NCI-H526 (cell line): ENCODE results near the gene COL6A3.
"Not testable (repeated sequence)": the region's sequence is repeated elsewhere in the genome, so short reads cannot be mapped to it uniquely, and the experiment has no call there.

Experiments used
- DNase-seq, 2 experiments: peaks; one replicate each; lab custom pipeline; 2025; lab: John Stamatoyannopoulos, UW

COL6A3 gene

DNA sequence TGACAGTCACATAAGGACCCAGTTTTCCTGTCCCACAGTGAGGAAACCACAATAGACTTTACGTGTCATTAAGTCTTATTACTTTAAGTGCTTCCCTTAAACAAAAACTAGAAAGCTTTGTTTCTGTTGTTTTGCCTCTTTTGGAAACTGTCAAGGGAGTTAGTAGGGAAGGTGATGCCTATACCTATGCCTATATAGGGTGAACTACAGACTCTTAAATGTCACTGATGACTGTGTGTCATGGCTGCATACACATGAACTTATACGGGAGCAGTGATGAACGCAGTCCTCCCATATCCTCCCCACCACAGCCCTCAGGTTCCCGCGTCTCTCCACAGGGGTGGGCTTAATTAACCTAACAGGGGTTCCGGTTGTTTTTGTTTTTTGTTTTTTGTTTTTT lies 97.6 kb downstream of the COL6A3 start:
- no peak for DNase-seq

GRCh38 chr2:237315829-237316225 lies 98.1 kb downstream of the COL6A3 start:
- no peak for DNase-seq

DNA sequence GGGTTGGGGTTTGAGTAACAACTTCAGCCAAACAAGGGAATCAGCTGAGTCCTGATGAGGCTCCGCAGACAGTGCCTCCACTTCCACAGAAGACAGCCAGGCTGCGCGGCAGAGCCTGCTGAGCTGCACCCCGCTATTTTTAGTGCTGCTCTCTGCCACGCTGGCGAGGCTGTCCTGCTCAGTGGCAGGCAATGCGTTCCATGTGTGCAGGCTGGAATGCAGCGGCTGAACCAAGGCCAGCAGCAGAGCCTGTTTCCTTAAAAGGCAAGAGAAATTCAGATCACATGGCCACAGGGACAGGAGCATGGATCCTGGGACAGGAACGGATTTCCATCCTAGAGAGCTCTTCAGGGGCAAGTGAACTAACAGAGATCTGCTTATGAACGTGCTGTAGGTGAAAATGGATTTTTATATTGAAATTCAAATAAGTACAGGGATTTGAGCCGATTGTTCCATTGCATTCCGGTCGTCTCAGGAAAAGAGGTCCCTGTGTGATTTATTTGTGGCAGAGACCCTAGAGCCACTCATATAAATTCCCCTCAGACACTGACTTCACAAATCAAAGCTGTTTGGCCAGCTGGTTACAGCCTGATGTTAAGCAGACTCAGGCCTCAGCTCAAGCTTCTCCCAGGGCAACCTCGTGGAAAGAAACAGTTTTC lies 98.7 kb downstream of the COL6A3 start:
- peak in 1 of 2 experiments; percentile 29 for DNase-seq

DNA sequence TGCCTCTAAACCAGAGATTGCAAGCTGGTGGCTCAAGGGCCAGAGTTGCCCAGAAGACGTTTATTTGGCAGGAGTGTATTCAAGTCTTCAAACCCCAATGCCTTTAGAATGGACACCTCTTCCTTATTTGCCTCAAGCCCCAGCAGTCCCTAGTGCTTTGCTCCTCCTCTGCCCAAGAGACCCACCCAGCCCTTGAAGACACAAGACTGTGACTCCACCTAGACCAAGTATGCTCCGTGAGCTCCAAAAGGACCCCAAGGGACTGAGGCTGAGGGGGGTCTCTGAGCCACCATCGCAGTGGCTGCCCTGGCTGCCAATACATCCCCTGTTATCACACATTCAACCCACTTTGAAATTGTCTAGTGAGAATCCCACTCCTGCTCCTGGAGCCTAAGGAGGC lies 99.3 kb downstream of the COL6A3 start:
- DNase-seq = no peak

- DNase-seq = no peak
Observed at GRCh38 chr2:237314198-237314597, 99.8 kb downstream of the COL6A3 start.

- DNase-seq = no peak
Observed at GRCh38 chr2:237312021-237312755, 101.8 kb downstream of the COL6A3 start.

DNA sequence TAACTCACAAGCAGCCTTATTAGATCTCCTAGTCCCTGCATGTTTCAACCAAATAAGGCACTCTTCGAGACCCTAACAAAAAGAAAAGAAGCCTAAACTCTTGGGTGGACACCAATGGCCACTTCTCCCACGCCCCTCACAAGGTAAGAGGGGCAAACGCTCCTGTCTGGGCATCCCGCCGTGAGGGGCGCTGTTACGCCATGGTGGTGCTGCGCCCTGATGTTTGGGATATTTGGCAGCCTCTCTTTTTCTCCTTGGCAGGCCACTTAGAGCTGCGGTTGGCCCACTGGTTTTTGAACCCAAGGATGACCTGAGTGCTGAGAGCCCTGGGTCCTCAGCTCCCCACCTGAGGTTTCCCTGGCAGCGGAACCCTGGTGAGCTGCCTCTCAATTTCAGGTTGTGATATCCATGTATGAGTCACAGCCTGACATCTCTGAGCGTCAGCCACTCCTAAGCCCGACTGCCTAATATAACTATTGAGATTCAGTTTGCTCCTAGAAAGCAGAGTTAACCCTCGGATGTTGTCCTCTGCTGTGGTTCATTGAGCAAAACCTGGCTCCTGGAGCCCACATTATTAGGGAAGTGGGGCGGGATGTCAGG lies 103.3 kb downstream of the COL6A3 start:
- no peak for DNase-seq

DNA sequence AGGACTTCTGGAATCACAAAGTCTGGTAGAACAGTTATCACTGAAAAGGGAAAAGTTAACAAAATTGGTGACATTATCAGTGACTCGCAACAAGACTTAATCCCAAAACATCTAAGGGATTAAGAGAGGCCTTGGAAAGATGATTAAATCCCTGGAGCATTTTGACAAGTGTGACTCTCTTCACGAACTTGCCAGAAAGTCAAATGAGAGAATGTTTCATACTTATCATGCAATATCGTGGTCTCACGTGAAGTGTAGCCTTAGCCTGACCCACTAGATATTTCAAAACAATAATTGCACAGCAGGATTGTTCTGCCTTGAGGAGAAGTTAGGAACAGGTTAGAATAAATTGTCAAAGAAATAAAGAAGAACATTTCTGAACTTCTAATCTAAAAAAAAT lies 104.5 kb downstream of the COL6A3 start:
- no peak for DNase-seq

DNA sequence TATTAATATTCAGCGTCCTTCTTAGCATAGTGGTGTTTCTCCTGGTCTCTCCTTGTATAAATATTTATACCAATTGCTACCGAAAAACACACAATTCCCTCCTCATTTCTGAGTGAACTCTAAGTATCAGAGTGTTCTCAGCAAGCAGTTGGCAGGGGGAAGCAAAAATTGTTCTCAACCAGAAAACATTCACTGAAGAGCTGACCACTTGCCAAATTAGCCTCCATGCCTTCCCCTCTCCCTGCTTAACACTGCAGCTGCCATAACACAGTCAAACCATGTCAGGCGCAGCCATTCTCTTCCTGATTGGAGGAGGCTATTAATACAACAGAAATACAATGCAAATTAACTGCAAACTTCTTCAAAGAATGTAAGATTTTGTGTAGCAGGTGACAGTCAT lies 105.0 kb downstream of the COL6A3 start:
- DNase-seq = no peak

DNA sequence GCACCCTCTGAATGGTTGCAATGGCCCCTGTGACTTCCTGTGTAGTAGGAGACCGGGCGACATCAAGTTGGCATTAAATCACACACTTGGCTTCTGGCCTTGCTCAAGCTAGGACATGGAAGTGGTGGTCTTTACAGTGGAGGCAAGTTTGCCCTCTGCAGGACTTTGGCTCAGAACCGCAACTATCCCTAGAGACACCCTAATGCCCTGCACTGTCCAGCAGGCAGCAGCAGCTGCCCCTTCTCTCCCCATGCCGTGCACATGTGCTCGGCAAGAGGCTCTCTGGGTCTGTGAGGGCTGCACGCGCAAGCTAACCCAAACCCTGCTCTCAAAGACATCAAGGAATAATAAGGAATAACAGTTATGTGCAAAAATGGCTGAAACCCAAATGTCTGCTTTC lies 106.5 kb downstream of the COL6A3 start:
- DNase-seq = no peak

GRCh38 chr2:237306787-237307170 lies 107.2 kb downstream of the COL6A3 start:
- no peak for DNase-seq

- DNase-seq = no peak
Observed at GRCh38 chr2:237306083-237306786, 107.7 kb downstream of the COL6A3 start.

GRCh38 chr2:237305579-237305978 lies 108.4 kb downstream of the COL6A3 start:
- no peak for DNase-seq

- no peak for DNase-seq
Observed at GRCh38 chr2:237304763-237305514, 109.0 kb downstream of the COL6A3 start.

DNA sequence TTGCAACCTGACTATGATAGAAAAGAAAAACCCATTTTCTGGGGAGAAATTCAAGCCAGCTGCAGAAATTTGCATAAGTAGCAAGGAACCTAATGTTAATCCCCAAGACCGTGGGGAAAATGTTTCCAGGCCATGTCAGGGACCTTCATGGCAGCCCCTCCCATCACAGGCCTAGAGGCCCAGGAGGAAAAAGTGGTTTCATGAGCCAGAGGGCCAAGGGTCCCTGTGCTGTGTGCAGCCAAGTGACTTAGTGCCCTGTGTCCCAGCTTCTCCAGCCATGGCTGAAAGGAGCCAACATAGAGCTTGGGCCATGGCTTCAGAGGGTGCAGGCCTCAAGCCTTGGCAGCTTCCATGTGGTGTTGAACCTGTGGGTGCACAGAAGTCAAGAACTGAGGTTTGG lies 110.7 kb downstream of the COL6A3 start:
- DNase-seq = not testable (repeated sequence)

GRCh38 chr2:237301595-237301994 lies 112.4 kb downstream of the COL6A3 start:
- DNase-seq = no peak

- no peak for DNase-seq
Observed at GRCh38 chr2:237300739-237301138, 113.2 kb downstream of the COL6A3 start.

DNA sequence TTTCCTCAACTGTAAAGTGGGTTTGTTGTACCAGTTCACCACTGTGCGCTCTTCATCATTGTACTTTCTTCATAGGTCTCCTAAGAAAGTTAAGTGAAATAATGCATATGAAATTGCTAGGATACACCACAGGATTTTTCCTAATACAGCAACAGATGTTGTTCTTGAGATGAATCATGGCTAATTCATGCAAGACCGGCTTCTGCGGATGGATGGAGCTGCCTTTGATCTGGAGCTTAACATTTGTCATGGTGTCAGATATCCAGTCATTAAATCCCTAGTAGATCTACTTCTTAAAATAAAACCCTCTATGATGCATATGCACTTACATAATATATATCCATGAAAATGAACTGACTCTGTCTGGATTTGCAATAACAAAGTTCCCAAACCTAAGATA lies 114.1 kb downstream of the COL6A3 start:
- no peak for DNase-seq

- DNase-seq = no peak
Observed at GRCh38 chr2:237298151-237299118, 115.5 kb downstream of the COL6A3 start.

GRCh38 chr2:237297421-237298150 lies 116.4 kb downstream of the COL6A3 start:
- no peak for DNase-seq
